HG02840 (cell line): ENCODE measurements around the gene RER1.

Experiments used
- ATAC-seq: cut with Tn5 transposase; IDR thresholded peaks from one replicate; pipeline ENCODE4 v1.9.1; 2021; ENCODE audit warnings: mild to moderate bottlenecking, moderate library complexity, moderate number of reproducible peaks; ENCODE audit not compliant: unreplicated experiment, low FRiP score

RER1 gene

DNA sequence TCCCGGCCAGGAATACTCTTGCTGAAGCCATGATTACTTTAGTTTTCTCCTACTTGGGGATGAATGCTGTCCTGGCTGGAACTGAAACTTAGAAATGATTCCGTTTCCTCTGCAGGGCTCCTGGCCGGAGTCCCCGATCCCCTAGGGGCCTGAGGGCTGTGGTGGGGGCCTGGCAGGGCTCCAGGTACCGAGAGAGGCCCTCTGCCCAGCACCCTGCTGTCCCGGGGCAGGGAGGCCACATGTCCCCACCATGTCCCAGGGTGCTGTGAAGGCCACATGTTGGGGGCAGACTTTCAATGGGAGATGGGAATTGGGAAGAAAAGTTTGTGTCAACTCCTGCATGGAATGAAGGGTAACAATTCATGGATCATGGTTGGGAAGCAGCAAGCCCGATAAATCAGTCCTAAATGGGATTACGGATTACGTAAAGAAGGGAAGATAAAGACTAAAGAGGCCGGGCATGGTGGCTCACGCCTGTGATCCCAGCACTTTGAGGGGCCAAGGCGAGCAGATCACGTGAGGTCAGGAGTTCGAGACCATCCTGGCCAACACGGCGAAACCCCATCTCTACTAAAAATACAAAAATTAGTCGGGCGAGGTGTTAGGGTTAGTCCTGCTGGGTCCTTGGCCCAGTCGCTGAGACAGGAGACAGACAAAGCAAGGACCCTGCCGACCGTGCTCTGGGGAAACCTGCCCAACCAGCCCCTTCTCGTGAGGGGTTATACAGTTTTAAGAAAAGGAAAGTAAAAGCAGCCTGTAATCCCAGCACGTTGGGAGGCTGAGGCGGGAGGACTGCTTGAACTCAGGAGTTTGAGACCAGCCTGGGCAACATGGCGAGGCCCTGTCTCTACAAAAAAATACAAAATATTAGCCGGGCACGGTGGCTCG, 37.8 kb upstream of the RER1 start:
- ATAC-seq, result no peak

DNA sequence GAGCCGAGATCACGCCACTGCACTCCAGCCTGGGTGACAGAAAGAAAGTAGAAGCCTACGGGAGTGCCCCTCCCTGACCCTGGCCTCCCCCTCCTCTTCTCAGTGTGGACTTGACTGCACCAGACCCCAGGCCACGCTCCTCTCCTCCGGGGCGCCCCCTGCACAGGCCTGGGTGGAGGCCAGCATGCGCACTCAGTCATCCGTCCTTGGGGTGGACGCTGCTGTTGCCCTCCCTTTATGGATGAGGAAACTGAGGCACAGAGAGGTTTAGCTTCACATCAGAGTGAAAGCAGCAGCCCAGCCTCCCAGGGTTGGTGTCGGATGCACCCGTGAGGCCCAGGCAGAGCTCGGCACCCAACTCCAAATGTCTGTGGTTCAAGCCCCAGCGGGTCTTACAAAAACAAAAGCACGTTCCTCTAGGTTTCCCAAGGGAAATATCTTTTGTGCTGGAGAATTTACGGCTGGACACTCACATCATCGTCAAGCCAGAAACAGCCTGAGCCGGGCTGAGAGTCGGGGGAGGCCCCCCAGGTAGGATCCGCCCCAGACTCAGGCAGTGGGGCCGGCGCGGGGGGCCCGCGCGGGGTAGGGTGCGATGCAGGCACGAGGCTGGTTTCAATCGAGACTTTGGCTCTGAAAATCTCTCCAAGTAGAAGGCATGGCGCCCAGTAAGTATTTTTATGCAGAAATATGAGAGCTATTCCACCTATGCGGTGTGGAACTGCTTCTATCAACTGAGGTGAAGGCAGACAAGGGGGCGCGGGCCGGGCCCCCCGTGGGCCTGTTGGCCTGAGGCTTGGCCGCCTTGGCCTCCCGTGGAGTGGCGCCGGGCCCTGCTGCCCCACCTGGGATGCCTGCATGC, 36.9 kb upstream of the RER1 start:
- no peak for ATAC-seq

DNA sequence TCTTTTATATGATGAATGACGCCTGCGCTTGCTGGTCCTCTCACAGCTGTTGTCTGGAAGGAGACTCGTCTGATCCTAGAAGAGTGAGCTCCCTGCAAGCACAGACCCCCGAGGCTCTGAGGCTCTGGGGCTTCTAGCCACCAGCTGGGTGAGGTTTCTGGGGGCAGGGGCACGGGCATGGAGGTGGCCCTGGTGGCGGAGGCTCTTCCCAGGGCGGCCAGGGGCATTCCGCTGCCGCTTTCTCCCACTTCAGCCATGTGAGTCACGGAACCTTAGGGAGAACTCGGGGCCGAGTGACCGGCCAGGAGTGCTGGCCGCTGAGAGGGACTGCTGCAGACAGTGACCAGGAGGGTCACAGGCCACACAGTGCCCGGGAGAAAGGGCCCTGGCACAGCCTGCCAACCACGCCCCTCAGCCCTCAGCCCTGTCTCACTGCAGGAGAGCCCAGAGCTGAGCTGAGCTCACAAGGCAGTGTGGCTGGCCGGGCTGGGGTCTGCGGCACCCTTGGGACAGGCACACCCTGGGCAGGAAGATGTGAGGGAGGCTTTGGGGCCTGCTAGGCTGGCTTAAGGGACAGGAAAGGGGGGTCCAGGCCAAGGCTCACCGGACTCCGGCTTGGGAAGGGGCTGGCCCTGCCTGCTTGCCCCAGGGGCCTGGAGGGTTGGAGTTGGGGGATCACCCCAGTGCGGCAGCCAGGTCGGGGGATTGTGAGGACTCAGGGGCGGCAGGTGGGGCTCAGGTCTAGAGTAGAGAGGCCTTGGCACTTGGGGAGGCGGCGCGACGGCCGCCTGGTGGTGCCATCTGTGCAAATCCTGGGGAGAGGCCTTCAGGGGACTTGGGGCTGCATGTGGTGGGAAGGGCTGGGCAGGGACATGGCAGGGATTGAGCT, 36.0 kb upstream of the RER1 start:
- ATAC-seq, result no peak

DNA sequence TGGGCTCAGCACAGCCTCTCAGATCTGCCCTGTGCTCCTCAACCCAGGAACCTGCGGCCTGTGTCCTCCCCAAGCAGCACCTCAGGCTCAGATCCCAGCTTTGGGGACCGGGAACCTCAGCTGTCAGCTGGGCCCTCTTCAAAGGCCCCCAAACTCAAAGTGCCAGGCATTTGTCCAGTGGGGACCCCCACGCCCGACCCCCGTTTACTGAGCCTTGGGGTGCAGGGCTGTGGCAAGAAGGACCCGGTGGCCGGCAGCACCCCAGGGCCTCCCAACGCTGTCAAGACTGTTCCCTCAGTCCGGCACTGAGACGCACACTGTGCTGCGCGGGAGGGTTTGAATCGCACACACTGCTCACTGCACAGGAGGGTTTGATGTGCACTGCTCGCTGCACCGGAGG, 35.2 kb upstream of the RER1 start:
- no peak for ATAC-seq

DNA sequence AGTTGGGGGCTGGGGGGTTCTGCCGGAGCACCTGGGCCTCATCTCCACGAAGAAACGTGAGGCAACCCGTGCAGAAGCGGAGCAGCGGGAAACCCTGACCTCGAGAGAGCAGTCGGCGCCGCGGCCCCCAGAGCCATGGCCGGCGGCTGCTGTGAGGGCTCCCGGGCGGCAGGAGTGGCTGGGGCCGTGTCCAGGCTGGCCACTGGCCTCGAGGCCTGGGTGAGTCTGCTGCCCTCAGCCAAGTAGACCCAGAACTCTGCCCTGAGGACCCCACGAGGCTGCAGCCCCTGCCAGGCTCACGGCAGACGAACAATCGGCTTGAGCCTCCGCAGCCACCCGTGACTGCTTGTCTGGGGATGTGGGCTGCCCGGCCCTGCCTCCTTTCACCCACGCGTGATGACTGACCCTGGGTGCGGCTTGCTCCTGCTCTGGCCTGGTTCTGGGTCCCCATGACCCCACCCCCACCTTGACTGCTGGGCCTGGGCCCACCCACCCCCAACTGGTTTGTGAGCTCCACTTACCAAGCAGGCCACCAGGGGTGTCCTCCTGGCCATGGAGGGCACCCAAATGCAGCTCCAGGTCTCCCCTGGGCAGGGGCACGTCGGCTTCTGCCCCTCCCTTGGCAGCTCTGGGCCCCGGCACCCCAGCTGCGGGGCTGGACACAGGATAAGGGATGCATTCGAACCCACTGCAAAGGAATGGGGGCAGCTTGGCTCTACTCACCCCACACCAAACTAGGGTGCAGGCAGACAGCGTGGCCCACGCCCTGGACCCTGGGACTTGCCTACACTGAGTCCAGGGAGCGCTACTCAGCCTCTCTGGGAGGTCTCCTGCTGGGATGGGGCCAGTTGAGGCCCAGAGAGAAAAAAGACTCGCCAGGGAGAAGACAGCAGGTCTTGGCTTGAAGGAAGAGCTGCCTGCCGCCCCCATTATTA, 34.5 kb upstream of the RER1 start:
- no peak for ATAC-seq

DNA sequence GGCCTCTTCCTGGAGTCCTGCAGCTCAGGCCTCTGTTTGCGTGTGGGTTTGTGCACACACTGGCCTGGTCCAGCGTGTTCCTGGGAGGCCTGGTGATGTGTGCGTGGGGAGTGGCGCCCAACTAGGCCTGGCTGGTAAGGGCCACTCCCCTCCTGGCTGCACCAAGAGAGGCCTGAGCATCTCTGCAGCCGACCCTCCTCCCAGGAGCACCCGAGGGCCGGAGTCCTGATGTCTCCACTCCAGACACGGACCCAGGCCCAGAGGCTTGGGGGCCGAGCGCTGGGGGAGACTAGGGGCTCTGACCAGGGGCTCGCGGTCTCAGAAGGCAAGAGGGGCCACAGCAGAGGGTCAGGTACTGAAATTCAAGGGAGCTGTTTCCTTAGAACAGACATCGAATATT, 33.6 kb upstream of the RER1 start:
- ATAC-seq, result no peak

DNA sequence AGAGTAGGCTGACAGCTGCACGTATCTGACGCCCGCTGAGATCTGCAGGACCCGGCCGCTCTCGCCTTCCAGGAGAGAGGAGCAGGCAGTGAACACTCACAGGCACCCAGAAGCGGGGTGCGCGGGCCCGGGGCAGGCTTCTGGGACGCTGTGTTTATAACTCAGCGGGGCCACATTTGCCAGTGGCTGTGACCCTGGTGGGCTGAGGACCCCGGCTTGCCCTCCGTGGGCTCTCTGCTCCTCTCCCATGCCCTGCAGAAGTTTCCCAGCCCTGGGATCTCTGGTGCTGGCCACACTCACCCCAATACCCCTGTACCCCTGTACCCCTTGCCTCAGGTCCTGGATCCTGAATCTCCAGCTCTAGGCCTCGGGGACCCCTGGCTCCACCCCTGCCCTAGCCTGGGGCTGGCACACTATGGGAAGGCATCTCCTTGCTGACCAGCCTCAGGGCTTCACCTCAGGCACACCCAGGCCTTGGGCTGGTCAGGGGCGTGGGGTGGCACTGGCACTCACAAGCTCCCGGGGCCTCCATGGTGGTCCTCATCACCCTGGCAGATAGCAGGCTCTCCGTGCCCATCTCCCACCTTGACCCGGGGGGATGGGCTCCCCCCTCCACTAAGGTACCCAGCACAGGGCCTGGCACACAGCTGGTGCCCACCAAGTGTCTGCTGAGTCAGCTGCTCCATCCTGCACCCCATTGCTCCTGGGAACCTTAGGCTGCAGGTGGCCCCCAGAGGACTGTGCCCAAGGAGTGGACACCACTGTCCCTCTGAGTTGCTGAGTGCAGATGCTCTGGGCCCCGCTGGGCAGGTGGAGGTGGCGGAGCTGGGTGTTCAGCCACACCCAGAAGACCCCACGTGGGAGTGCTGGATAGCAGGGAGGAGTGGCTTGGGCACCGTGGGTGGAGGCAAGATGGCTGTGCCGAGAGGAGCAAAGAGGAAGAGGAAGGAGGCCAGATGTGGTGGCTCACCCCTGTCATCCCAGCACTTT, 32.7 kb upstream of the RER1 start:
- no peak for ATAC-seq

DNA sequence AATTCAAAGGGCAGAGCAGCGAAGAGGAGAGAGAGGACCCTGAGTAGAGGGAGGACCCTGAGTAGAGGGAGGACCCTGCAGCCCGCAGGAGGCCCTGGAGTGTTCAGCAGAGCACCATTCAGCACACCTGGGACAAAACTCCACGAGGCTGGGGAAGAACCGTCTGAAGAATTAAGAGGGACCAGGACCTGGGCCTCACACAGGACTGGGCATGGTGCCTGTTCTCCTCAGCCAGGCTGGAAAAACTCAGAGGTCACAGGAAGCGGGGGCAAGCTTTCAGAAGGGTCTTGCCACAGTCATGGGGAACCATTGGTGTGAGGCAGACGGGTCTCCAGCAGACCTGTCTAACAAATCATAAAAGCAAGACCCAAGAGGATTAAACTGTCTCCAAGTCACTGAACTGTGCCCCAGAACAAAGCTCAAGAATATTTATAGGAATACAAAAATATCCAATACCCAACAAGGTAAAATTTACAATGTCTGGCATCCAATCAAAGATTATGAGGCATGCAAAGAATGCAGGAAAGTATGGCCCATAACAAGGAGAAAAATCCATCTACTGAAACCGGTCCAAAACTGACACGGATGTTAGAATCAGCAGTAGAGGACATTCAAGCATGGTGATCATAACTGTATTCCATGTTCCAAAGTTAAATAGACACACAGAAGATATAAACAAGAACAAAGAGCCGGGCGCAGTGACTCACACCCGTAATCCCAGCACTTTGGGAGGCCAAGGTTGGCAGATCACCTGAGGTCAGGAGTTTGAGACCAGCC, 30.9 kb upstream of the RER1 start:
- no peak for ATAC-seq

DNA sequence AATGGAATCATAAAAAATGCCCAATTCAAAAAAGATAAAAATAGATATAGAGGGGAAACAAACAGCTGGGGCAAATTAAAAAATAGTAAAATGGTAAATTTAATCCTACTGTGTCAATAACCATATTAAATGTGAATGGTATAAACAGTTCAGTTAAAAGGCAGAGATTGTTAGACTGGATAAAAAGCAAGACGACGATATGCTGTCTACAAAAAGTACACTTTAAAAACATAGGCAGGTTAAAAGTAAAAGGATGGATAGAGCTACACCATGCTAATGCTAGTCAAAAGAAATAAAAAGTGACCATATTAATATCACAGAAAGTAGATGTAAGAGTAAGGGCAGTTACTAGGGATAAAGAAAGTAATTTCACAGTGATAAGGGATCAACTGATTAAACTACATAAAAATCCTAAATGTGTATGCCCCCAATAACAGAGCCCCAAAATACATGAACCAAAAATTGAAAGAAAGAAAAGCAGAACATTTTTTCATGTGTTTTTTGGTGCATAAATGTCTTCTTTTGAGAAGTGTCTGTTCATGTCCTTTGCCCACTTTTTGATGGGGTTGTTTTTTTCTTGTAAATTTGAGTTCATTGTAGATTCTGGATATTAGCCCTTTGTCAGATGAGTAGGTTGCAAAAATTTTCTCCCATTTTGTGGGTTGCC, 27.7 kb upstream of the RER1 start:
- ATAC-seq, result no peak

DNA sequence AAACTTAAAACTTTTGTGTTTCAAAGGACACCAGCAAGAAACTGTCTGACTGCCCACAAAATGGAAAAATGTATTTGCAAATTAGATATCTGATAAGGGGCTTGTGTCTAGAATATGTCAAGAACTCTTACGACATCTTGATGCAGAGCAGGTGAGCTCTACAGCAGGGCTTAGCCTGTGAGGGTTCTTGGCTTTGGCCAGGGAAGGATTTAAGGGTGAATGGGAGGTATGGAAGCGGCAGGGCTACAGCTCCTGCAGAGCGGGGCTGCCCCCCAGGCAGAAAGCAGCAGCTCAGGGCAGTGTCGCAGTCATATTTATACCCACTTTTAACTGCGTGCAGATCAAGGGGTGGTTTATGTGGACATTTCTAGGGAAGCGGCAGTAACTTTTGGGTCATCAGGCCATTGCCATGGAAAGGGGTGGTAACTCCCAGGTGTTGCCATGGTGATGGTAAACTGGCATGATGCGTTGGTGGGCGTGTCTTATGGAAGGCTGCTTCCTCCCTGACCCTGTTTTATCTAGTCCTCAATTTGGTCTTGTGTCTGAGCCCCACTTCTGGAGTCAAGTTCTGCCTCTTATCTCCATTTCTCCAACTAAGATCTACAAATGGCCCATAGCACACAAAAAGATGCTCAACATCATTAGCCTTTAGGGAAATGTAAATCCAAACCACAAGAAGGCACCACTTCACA, 23.4 kb upstream of the RER1 start:
- ATAC-seq, result no peak

DNA sequence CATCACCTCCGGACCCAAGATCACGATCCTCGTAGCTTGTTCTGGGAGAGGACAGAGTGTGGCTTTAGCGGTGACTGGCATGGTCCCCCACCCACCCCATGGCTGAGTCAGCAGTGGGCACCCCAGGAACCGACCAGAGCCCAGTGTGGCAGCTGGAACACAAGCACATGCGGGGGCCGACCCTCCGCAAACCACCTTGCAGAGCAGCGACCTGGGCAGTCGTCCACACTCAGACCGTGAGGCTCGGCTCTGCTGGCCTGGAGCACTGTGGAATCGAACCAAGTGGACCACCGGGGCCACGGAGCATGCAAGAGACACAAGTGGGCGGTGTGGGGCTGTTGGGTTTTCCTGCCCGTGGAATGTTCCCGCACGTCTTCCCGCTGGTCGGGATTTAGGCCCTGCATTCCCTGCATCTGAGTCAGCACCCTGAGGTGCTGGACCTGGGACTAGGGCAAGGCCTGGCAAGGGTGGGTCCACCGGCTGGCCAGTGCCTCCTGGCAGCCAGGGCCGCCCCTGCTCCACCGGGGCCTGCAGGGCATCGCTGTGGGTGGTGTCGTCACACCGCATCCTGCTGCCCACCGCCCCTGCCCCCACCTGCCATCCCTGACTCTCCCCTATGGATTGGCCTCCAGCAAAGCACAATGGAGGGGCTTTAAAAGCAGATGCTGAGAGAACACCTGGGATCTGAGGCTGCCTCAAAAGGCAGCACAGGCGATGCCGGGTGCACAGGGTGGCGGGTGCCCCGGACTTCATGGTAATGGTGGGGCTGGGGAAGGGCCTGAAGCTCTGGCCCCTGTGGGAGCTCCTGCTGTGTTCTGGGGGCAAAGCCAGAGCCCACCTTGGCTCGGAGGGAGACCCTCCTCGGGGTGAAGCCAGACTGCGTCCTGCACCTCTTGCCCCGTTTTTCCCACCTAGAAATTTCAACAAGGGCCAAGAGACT, 18.8 kb upstream of the RER1 start:
- ATAC-seq, result no peak

DNA sequence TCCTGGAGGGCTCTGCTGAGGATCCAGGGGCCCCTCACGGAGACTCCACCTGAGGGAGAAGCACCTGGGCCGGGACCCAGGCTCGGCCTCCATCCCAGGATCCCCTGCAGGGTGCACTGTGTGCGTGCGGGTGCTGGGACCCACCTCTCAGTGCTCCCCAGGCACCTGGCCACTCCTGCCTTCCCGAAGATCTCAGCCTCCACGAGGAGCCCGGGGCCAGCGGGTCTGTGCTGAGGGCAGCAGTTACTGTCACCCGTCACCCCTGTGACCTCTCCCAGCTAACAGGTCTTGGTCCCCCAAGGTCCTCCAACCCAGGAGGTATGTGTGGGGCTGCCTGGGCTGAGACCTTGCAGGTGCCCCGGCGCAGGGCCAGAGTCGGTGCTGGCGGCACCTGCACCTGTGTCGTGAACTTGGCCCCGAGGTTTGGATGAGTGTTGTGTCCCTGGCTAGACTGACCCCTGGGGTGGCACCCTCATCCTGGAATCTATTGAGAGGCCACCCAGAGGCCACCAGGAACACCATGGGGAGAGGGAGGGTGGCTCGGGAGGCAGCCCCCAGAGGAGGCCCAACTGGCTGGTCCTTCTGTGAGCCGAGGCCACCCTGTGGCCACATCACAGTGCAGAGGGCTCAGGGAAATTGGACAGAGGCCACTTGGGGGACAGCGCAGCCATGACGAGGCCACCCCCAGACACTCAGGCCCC, 17.9 kb upstream of the RER1 start:
- no peak for ATAC-seq

DNA sequence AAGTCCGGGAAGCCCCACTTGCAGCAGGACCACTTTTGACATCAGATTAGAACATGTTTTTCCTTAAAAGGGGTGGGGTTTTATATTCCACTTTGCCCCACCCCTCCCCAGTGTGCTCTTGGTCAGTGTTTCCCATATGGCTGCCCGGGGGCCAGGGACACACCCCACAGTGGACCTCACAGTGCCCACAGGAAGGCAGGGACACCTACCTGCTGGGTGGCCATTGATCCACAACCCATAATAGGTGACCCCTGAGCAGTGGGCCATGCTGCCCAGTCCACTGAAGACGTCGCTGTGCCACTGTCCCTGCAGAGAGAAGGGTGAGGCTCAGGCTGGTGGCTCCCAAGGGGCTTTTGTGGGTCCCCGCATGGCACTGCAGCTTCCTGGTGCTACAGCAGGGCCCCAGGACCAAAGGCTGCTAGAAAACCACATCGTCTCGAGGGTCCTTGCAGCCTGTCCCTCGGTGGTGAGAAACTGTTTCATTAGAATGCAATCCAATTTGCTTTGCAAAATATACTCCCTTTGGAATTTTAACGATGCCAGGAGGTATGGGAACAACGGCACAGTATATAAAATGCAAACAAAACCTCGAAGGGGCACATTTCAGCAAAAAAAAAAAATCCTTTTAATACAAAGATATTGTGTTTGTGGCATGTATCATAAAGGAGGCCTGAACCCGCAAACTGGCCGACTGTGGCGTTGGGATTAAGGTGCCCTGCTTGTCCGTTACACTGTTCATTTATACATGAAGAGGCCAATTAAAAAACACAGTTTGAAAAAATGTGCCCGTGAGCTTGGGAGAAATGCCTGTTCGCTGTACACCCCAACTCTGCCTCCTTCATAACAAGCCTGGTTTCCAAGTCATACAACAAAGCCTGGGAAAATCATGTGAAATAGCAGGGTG, 17.1 kb upstream of the RER1 start:
- ATAC-seq, result no peak
